Stimulated activated CD8-positive, alpha-beta memory T cell treated with anti-CD3 and anti-CD28 coated beads, Interleukin-4, amount 100 ng/mL, for 4 hours (primary cell): Measurements from ENCODE around the gene PLEKHN1.

Experiments used
- DNase-seq, 2 donors: peaks; one replicate each; pipeline ENCODE4 v3.0.0-alpha.2; 2020; ENCODE audit warnings: low read depth in 2 of 2, low spot score in 1 of 2

Gene PLEKHN1

GRCh38 chr1:966135-966703 is at the start of gene PLEKHN1:
Gene PLEKHN1, plus strand, starts transcription at chr1:966482. Its CDS starts 50 bp downstream, at chr1:966532.
- no peak for DNase-seq

- no peak for DNase-seq
These were observed 49.2 kb upstream of the PLEKHN1 start for GRCh38 chr1:917076-917459.

GRCh38 chr1:917466-918091 is 48.7 kb upstream of the PLEKHN1 start:
- DNase-seq, result no peak

GRCh38 chr1:918353-918752 is 47.9 kb upstream of the PLEKHN1 start:
- DNase-seq, result no peak

- no peak for DNase-seq
These were observed 47.4 kb upstream of the PLEKHN1 start for GRCh38 chr1:918843-919242.

GRCh38 chr1:919271-919872 is 46.9 kb upstream of the PLEKHN1 start:
- DNase-seq, result no peak

- no peak for DNase-seq
These were observed 46.3 kb upstream of the PLEKHN1 start for GRCh38 chr1:920010-920409.

GRCh38 chr1:920521-920920 is 45.8 kb upstream of the PLEKHN1 start:
- no peak for DNase-seq

- DNase-seq, result no peak
These were observed 45.1 kb upstream of the PLEKHN1 start for GRCh38 chr1:921011-921837.

- DNase-seq, result peak in 1 of 2 donors; percentile 23
These were observed 42.9 kb upstream of the PLEKHN1 start, which contains the start of gene SAMD11 for GRCh38 chr1:923131-923990. Gene SAMD11, plus strand, starts transcription at chr1:923923. Its CDS starts 509 bp downstream, at chr1:924432.

GRCh38 chr1:923991-924655 is 42.2 kb upstream of the PLEKHN1 start:
- no peak for DNase-seq

GRCh38 chr1:924656-925560 is 41.4 kb upstream of the PLEKHN1 start:
- no peak for DNase-seq

GRCh38 chr1:925561-926421 is 40.5 kb upstream of the PLEKHN1 start:
- no peak for DNase-seq

- DNase-seq, result no peak
These were observed 39.0 kb upstream of the PLEKHN1 start for GRCh38 chr1:927234-927633.

GRCh38 chr1:927748-928147 is 38.5 kb upstream of the PLEKHN1 start:
- DNase-seq, result no peak

GRCh38 chr1:928825-929661 is 37.2 kb upstream of the PLEKHN1 start:
- no peak for DNase-seq
